ENCODE results near the gene CREB5.

CREB5 gene

GRCh38 chr7:28847176-28847575 lies 434.9 kb downstream of the CREB5 start:
- no peaks in the 10 kb centered on the region for H3K36me3 ChIP-seq (ENCODE audit: insufficient read depth, low read length)
- no peaks in the 10 kb centered on the region for H3K79me2 ChIP-seq (ENCODE audit: insufficient read depth, low read length)
- no peak for TF ChIP-seq EZH2 (IDR thresholded peaks at IDR 0.05; ENCODE audit: borderline replicate concordance, low read depth, low read length, severe bottlenecking)
- no peak for TF ChIP-seq CTCF (IDR thresholded peaks at IDR 0.05; ENCODE audit: borderline replicate concordance, extremely low read depth, low read length, poor library complexity, severe bottlenecking)
- H2AFZ ChIP-seq (ENCODE audit: low read depth, low read length), result no peak overlapping the region
- H3K4me1 ChIP-seq (ENCODE audit: insufficient read depth, low read length), result no peaks in the 10 kb centered on the region
- no peak for DNase-seq
- H4K20me1 ChIP-seq (ENCODE audit: insufficient read depth, low read length), result no peaks in the 10 kb centered on the region
- no peak overlapping the region for H3K9ac ChIP-seq (ENCODE audit: low read depth, low read length)
- no peak overlapping the region for H3K4me3 ChIP-seq (ENCODE audit: low read depth in 1 of 2, low read length in 2 of 2)
- no peak overlapping the region for H3K27ac ChIP-seq (ENCODE audit: low read length)
- no peak overlapping the region for H3K4me2 ChIP-seq (ENCODE audit: insufficient read depth, low read length)
- H3K9me3 ChIP-seq (ENCODE audit: insufficient read depth, low read length, severe bottlenecking), result no peaks in the 10 kb centered on the region
- ATAC-seq (ENCODE audit: insufficient read depth, low read depth), result no peak
- H3K27me3 ChIP-seq (ENCODE audit: insufficient read depth, low read length, poor library complexity), result peaks cover 18% of the 10 kb centered on the region

- no peak overlapping the region for H3K27ac ChIP-seq (ENCODE audit: low read length)
- peaks cover 15% of the 10 kb centered on the region for H3K27me3 ChIP-seq (ENCODE audit: insufficient read depth, low read length, poor library complexity)
- TF ChIP-seq EZH2 (IDR thresholded peaks at IDR 0.05; ENCODE audit: borderline replicate concordance, low read depth, low read length, severe bottlenecking), result no peak
- TF ChIP-seq CTCF (IDR thresholded peaks at IDR 0.05; ENCODE audit: borderline replicate concordance, extremely low read depth, low read length, poor library complexity, severe bottlenecking), result no peak
- no peak overlapping the region for H3K4me3 ChIP-seq (ENCODE audit: low read depth in 1 of 2, low read length in 2 of 2)
- no peak overlapping the region for H3K9ac ChIP-seq (ENCODE audit: low read depth, low read length)
- H3K36me3 ChIP-seq (ENCODE audit: insufficient read depth, low read length), result no peaks in the 10 kb centered on the region
- H3K4me2 ChIP-seq (ENCODE audit: insufficient read depth, low read length), result no peak overlapping the region
- no peaks in the 10 kb centered on the region for H3K79me2 ChIP-seq (ENCODE audit: insufficient read depth, low read length)
- H3K4me1 ChIP-seq (ENCODE audit: insufficient read depth, low read length), result no peaks in the 10 kb centered on the region
- H4K20me1 ChIP-seq (ENCODE audit: insufficient read depth, low read length), result no peaks in the 10 kb centered on the region
- ATAC-seq (ENCODE audit: insufficient read depth, low read depth) (no peak), DNase-seq (no peak)
- H2AFZ ChIP-seq (ENCODE audit: low read depth, low read length), result no peak overlapping the region
- H3K9me3 ChIP-seq (ENCODE audit: insufficient read depth, low read length, severe bottlenecking), result no peaks in the 10 kb centered on the region
Observed at GRCh38 chr7:28847681-28848080, 435.4 kb downstream of the CREB5 start.

DNA sequence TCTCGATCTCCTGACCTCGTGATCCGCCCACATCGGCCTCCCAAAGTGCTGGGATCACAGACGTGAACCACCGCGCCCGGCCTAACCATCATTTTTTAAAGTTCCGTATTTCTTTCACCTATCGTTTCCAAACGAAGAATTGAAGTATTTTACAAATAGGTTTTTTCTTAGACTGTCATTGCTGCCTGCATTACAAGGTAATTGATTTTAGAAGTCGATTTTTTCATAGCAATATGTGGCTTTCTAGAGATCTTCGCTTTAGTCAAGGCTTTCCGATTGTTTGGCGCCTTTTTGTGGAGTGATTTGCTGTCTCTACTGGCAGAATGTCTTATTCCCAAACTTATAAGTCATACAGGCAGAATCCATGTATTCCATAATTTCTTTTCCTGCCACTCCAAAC lies 436.6 kb downstream of the CREB5 start:
- H3K27ac ChIP-seq (ENCODE audit: low read length), result no peak overlapping the region
- no peaks in the 10 kb centered on the region for H3K79me2 ChIP-seq (ENCODE audit: insufficient read depth, low read length)
- peaks cover 6% of the 10 kb centered on the region for H3K27me3 ChIP-seq (ENCODE audit: insufficient read depth, low read length, poor library complexity)
- H3K4me2 ChIP-seq (ENCODE audit: insufficient read depth, low read length), result no peak overlapping the region
- H2AFZ ChIP-seq (ENCODE audit: low read depth, low read length), result no peak overlapping the region
- no peak for TF ChIP-seq EZH2 (IDR thresholded peaks at IDR 0.05; ENCODE audit: borderline replicate concordance, low read depth, low read length, severe bottlenecking)
- no peak for TF ChIP-seq CTCF (IDR thresholded peaks at IDR 0.05; ENCODE audit: borderline replicate concordance, extremely low read depth, low read length, poor library complexity, severe bottlenecking)
- H4K20me1 ChIP-seq (ENCODE audit: insufficient read depth, low read length), result no peaks in the 10 kb centered on the region
- no peaks in the 10 kb centered on the region for H3K9me3 ChIP-seq (ENCODE audit: insufficient read depth, low read length, severe bottlenecking)
- H3K36me3 ChIP-seq (ENCODE audit: insufficient read depth, low read length), result no peaks in the 10 kb centered on the region
- H3K4me3 ChIP-seq (ENCODE audit: low read depth in 1 of 2, low read length in 2 of 2), result no peak overlapping the region
- H3K9ac ChIP-seq (ENCODE audit: low read depth, low read length), result no peak overlapping the region
- no peak for DNase-seq
- H3K4me1 ChIP-seq (ENCODE audit: insufficient read depth, low read length), result no peaks in the 10 kb centered on the region
- no peak for ATAC-seq (ENCODE audit: insufficient read depth, low read depth)

GRCh38 chr7:28850699-28851098 lies 438.4 kb downstream of the CREB5 start:
- H3K9ac ChIP-seq (ENCODE audit: low read depth, low read length), result no peak overlapping the region
- H3K4me3 ChIP-seq (ENCODE audit: low read depth in 1 of 2, low read length in 2 of 2), result no peak overlapping the region
- DNase-seq, result no peak
- H3K4me2 ChIP-seq (ENCODE audit: insufficient read depth, low read length), result no peak overlapping the region
- peaks cover 11% of the 10 kb centered on the region for H3K27me3 ChIP-seq (ENCODE audit: insufficient read depth, low read length, poor library complexity)
- no peak overlapping the region for H3K27ac ChIP-seq (ENCODE audit: low read length)
- H3K4me1 ChIP-seq (ENCODE audit: insufficient read depth, low read length), result no peaks in the 10 kb centered on the region
- no peaks in the 10 kb centered on the region for H3K9me3 ChIP-seq (ENCODE audit: insufficient read depth, low read length, severe bottlenecking)
- no peaks in the 10 kb centered on the region for H3K36me3 ChIP-seq (ENCODE audit: insufficient read depth, low read length)
- H4K20me1 ChIP-seq (ENCODE audit: insufficient read depth, low read length), result no peaks in the 10 kb centered on the region
- no peaks in the 10 kb centered on the region for H3K79me2 ChIP-seq (ENCODE audit: insufficient read depth, low read length)
- ATAC-seq (ENCODE audit: insufficient read depth, low read depth), result no peak
- TF ChIP-seq CTCF (IDR thresholded peaks at IDR 0.05; ENCODE audit: borderline replicate concordance, extremely low read depth, low read length, poor library complexity, severe bottlenecking), result no peak
- no peak for TF ChIP-seq EZH2 (IDR thresholded peaks at IDR 0.05; ENCODE audit: borderline replicate concordance, low read depth, low read length, severe bottlenecking)
- no peak overlapping the region for H2AFZ ChIP-seq (ENCODE audit: low read depth, low read length)

All from DND-41 (cell line).